WTC11 (cell line): ENCODE data around the gene TNIP2. TPM values are rescaled to one million over a fixed set of nuclear protein-coding genes. Genes with fewer than 3 reads are reported as not detected.

Experiments used
- ATAC-seq: fragments of 200-7000 bp; cut with Tn5 transposase; 2 replicates; pipeline ENCODE4 v1.10.0; 2021; ENCODE audit warnings: mild to moderate bottlenecking, moderate library complexity
- CTCF ChIA-PET: fragments of 300-600 bp; sonication (Branson Sonifier 250); formaldehyde crosslinking; loops from one replicate; lab custom pipeline; 2021; ENCODE audit warnings: antibody characterized with exemption; lab: Charles Lee
- POLR2A ChIA-PET: fragments of 350-600 bp; sonication (Branson Sonifier 250); formaldehyde crosslinking; loops from one replicate; lab custom pipeline; 2021; ENCODE audit warnings: antibody characterized with exemption; lab: Charles Lee
- DNase-seq: peaks from one replicate; pipeline ENCODE4 v3.0.0; 2021; ENCODE audit warnings: low spot score
- H3K27ac Mint-ChIP-seq: 2 replicates; pipeline ENCODE4 v1.8.0; 2021; ENCODE audit warnings: mixed read lengths
- H3K27me3 Mint-ChIP-seq: 2 replicates; pipeline ENCODE4 v1.8.0; 2021; ENCODE audit warnings: low read depth, mild to moderate bottlenecking, moderate library complexity, mixed read lengths
- H3K36me3 Mint-ChIP-seq: 2 replicates; pipeline ENCODE4 v1.8.0; 2021; ENCODE audit warnings: mixed read lengths
- H3K4me1 Mint-ChIP-seq: 2 replicates; pipeline ENCODE4 v1.8.0; 2022; ENCODE audit warnings: mixed read lengths
- H3K4me3 Mint-ChIP-seq: 2 replicates; pipeline ENCODE4 v1.8.0; 2021; ENCODE audit warnings: mild to moderate bottlenecking, moderate library complexity, mixed read lengths
- H3K9me3 Mint-ChIP-seq: 2 replicates; pipeline ENCODE4 v1.8.0; 2021; ENCODE audit warnings: mixed read lengths
- ATF1 ChIP-seq: sonication (generic); formaldehyde crosslinking; IDR thresholded peaks from 2 replicates; pipeline ENCODE4 v1.8.1; 2023; ENCODE audit warnings: mild to moderate bottlenecking, moderate library complexity, missing genetic modification reagents
- CBFB ChIP-seq: sonication (generic); formaldehyde crosslinking; IDR thresholded peaks from 2 replicates; pipeline ENCODE4 v1.8.1; 2022; ENCODE audit warnings: mild to moderate bottlenecking, low read depth, missing genetic modification reagents
- CREB1 ChIP-seq: sonication (generic); formaldehyde crosslinking; IDR thresholded peaks from 2 replicates; pipeline ENCODE4 v1.8.0; 2023; ENCODE audit warnings: mild to moderate bottlenecking, missing genetic modification reagents
- ESRRA ChIP-seq: sonication (generic); formaldehyde crosslinking; IDR thresholded peaks from 2 replicates; pipeline ENCODE4 v1.8.1; 2022; ENCODE audit warnings: mild to moderate bottlenecking, missing genetic modification reagents, borderline replicate concordance
- FOXK1 ChIP-seq: sonication (generic); formaldehyde crosslinking; IDR thresholded peaks from 2 replicates; pipeline ENCODE4 v1.8.0; 2022; ENCODE audit warnings: mild to moderate bottlenecking, moderate library complexity, missing genetic modification reagents
- JAZF1 ChIP-seq: fragments of 250-450 bp; sonication (Bioruptor Pico); IDR thresholded peaks from 2 replicates; pipeline ENCODE4 v1.9.0; 2021; ENCODE audit warnings: moderate library complexity, mild to moderate bottlenecking, inconsistent platforms
- MXD4 ChIP-seq: fragments of 250-450 bp; sonication (Bioruptor Pico); IDR thresholded peaks from 2 replicates; pipeline ENCODE4 v1.8.0; 2021; ENCODE audit warnings: mild to moderate bottlenecking, moderate library complexity, borderline replicate concordance
- NFE2L1 ChIP-seq: sonication (generic); formaldehyde crosslinking; IDR thresholded peaks from 2 replicates; pipeline ENCODE4 v1.8.1; 2023; ENCODE audit warnings: missing genetic modification reagents
- NFYB ChIP-seq: sonication (generic); formaldehyde crosslinking; conservative IDR thresholded peaks from 2 replicates; pipeline ENCODE4 v1.8.0; 2022; ENCODE audit warnings: low read depth, missing genetic modification reagents
- NR2C2 ChIP-seq: sonication (generic); formaldehyde crosslinking; IDR thresholded peaks from 2 replicates; pipeline ENCODE4 v1.8.0; 2022; ENCODE audit warnings: mild to moderate bottlenecking, missing genetic modification reagents
- PRRX2 ChIP-seq: fragments of 250-450 bp; sonication (Bioruptor Pico); IDR thresholded peaks from 2 replicates; pipeline ENCODE4 v1.8.0; 2021; ENCODE audit warnings: mild to moderate bottlenecking
- RORB ChIP-seq: fragments of 250-450 bp; sonication (Bioruptor Pico); IDR thresholded peaks from 2 replicates; pipeline ENCODE4 v1.9.0; 2021; ENCODE audit warnings: mild to moderate bottlenecking
- SMAD3 ChIP-seq: sonication (generic); formaldehyde crosslinking; IDR thresholded peaks from 2 replicates; pipeline ENCODE4 v1.8.0; 2022; ENCODE audit warnings: missing genetic modification reagents, mild to moderate bottlenecking, borderline replicate concordance
- TEAD1 ChIP-seq: sonication (generic); formaldehyde crosslinking; IDR thresholded peaks from 2 replicates; pipeline ENCODE4 v1.8.0; 2022; ENCODE audit warnings: mild to moderate bottlenecking, missing genetic modification reagents
- TP53 ChIP-seq: sonication (generic); formaldehyde crosslinking; IDR thresholded peaks from 2 replicates; pipeline ENCODE4 v1.8.1; 2023; ENCODE audit warnings: mild to moderate bottlenecking, missing genetic modification reagents
- ZNF138 ChIP-seq: sonication (generic); formaldehyde crosslinking; conservative IDR thresholded peaks from 2 replicates; pipeline ENCODE4 v1.8.1; 2022; ENCODE audit warnings: mild to moderate bottlenecking, moderate library complexity, missing genetic modification reagents
- ZNF219 ChIP-seq: sonication (generic); formaldehyde crosslinking; IDR thresholded peaks from 2 replicates; pipeline ENCODE4 v1.8.0; 2023; ENCODE audit warnings: missing genetic modification reagents, mild to moderate bottlenecking, borderline replicate concordance
- ZNF671 ChIP-seq: fragments of 250-450 bp; sonication (Bioruptor Pico); IDR thresholded peaks from 2 replicates; pipeline ENCODE4 v1.8.0; 2021; ENCODE audit warnings: mild to moderate bottlenecking
- total RNA-seq: library from RNA; stranded (reverse); gene quantifications from 3 replicates; pipeline ENCODE4 v1.2.3, GENCODE V29; 2021
- TF ChIP-seq, protein P1 (sequence below): sonication (generic); formaldehyde crosslinking; IDR thresholded peaks from 2 replicates; pipeline ENCODE4 v1.8.0; 2022; ENCODE audit warnings: mild to moderate bottlenecking, missing genetic modification reagents
- TF ChIP-seq, protein P2 (sequence below): sonication (generic); formaldehyde crosslinking; IDR thresholded peaks from 2 replicates; pipeline ENCODE4 v1.8.0; 2022; ENCODE audit warnings: missing genetic modification reagents
- TF ChIP-seq, protein P3 (sequence below): fragments of 200-600 bp; IDR thresholded peaks from 2 replicates; pipeline ENCODE4 v1.8.0; 2022; ENCODE audit warnings: antibody characterized with exemption
- TF ChIP-seq, protein P4 (sequence below): fragments of 250-450 bp; sonication (Bioruptor Pico); IDR thresholded peaks from 2 replicates; pipeline ENCODE4 v1.9.0; 2021; ENCODE audit warnings: mild to moderate bottlenecking
- TF ChIP-seq, protein P5 (sequence below): sonication (generic); formaldehyde crosslinking; IDR thresholded peaks from 2 replicates; pipeline ENCODE4 v1.8.1; 2023; ENCODE audit warnings: mild to moderate bottlenecking, missing genetic modification reagents
- TF ChIP-seq, protein P6 (sequence below): sonication (generic); formaldehyde crosslinking; IDR thresholded peaks from 2 replicates; pipeline ENCODE4 v1.8.0; 2022; ENCODE audit warnings: mild to moderate bottlenecking, missing genetic modification reagents

TNIP2 gene
- total RNA-seq, 1 experiment from 2014 or later: 44.4 TPM

DNA sequence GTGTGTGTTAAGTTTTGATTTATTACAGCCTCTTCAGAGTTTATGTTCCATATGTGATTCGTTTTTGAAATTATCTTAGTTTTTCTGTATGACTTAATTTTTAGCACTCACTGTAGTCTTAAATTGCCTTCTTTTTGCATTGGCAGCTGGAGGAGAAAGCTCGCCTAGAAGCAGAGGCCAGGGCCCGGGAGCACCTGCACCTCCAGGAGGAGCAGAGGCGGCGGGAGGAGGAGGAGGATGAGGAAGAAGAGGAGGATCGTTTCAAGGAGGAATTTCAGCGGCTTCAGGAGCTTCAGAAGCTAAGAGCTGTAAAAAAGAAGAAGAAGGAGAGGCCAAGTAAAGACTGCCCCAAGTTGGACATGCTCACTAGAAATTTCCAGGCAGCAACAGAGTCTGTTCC is 56.6 kb downstream of the TNIP2 start:
- TF ChIP-seq, protein P1, sequence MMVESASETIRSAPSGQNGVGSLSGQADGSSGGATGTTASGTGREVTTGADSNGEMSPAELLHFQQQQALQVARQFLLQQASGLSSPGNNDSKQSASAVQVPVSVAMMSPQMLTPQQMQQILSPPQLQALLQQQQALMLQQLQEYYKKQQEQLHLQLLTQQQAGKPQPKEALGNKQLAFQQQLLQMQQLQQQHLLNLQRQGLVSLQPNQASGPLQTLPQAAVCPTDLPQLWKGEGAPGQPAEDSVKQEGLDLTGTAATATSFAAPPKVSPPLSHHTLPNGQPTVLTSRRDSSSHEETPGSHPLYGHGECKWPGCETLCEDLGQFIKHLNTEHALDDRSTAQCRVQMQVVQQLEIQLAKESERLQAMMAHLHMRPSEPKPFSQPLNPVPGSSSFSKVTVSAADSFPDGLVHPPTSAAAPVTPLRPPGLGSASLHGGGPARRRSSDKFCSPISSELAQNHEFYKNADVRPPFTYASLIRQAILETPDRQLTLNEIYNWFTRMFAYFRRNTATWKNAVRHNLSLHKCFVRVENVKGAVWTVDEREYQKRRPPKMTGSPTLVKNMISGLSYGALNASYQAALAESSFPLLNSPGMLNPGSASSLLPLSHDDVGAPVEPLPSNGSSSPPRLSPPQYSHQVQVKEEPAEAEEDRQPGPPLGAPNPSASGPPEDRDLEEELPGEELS: no peak
- no peak for TF ChIP-seq FOXK1 (CRISPR knock-in tag)
- TF ChIP-seq, protein P2, sequence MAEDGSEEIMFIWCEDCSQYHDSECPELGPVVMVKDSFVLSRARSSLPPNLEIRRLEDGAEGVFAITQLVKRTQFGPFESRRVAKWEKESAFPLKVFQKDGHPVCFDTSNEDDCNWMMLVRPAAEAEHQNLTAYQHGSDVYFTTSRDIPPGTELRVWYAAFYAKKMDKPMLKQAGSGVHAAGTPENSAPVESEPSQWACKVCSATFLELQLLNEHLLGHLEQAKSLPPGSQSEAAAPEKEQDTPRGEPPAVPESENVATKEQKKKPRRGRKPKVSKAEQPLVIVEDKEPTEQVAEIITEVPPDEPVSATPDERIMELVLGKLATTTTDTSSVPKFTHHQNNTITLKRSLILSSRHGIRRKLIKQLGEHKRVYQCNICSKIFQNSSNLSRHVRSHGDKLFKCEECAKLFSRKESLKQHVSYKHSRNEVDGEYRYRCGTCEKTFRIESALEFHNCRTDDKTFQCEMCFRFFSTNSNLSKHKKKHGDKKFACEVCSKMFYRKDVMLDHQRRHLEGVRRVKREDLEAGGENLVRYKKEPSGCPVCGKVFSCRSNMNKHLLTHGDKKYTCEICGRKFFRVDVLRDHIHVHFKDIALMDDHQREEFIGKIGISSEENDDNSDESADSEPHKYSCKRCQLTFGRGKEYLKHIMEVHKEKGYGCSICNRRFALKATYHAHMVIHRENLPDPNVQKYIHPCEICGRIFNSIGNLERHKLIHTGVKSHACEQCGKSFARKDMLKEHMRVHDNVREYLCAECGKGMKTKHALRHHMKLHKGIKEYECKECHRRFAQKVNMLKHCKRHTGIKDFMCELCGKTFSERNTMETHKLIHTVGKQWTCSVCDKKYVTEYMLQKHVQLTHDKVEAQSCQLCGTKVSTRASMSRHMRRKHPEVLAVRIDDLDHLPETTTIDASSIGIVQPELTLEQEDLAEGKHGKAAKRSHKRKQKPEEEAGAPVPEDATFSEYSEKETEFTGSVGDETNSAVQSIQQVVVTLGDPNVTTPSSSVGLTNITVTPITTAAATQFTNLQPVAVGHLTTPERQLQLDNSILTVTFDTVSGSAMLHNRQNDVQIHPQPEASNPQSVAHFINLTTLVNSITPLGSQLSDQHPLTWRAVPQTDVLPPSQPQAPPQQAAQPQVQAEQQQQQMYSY: no peak
- no peak for TF ChIP-seq ZNF138 (CRISPR knock-in tag)
- no peak for TF ChIP-seq TEAD1 (CRISPR knock-in tag)
- TF ChIP-seq MXD4 (CRISPR knock-in tag): no peak
- no peak for TF ChIP-seq TP53 (CRISPR knock-in tag)
- no peak for TF ChIP-seq ZNF671 (CRISPR knock-in tag)
- TF ChIP-seq CREB1 (CRISPR knock-in tag): no peak
- TF ChIP-seq JAZF1 (CRISPR knock-in tag): no peak
- TF ChIP-seq, protein P3, sequence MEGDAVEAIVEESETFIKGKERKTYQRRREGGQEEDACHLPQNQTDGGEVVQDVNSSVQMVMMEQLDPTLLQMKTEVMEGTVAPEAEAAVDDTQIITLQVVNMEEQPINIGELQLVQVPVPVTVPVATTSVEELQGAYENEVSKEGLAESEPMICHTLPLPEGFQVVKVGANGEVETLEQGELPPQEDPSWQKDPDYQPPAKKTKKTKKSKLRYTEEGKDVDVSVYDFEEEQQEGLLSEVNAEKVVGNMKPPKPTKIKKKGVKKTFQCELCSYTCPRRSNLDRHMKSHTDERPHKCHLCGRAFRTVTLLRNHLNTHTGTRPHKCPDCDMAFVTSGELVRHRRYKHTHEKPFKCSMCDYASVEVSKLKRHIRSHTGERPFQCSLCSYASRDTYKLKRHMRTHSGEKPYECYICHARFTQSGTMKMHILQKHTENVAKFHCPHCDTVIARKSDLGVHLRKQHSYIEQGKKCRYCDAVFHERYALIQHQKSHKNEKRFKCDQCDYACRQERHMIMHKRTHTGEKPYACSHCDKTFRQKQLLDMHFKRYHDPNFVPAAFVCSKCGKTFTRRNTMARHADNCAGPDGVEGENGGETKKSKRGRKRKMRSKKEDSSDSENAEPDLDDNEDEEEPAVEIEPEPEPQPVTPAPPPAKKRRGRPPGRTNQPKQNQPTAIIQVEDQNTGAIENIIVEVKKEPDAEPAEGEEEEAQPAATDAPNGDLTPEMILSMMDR: no peak
- TF ChIP-seq, all 79 proteins: peak for 0
- Mint-ChIP-seq H3K27ac (no peak overlapping the region), H3K4me1 (no peaks in the 10 kb centered on the region), H3K27me3 (no peaks in the 10 kb centered on the region), H3K36me3 (peaks cover 84% of the 10 kb centered on the region), H3K4me3 (no peak overlapping the region), H3K9me3 (no peaks in the 10 kb centered on the region)
- DNase-seq (no peak), ATAC-seq (no peak)
- ChIA-PET CTCF (no interaction called here), POLR2A (no interaction called here)

DNA sequence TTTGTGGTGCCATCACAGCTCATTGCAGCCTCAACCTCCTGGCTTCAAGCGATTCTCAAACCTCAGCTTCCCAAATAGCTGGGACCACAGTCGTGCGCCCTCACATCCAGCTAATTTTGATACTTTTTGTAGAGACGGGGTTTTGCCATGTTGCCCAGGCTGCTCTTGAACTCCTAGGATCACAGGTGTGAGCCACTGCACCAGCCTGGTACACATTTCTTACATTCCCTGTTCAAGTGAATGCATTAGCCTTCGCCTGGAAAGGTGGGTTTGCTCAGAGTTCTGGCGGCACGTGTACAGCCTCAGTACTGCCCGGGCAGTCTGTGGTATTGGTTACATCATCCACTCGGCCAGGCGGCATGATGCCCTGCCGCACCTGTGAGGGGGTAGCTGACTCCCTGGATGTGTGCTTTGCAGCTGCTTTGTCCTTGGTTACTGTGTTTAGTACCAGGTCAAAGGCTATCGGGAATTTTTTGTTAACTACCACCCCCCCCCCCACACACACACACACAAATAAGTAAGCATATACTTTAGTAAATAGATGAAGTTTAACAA is 57.1 kb downstream of the TNIP2 start:
- ChIA-PET POLR2A (no interaction called here), CTCF (interaction anchor here (0.6 kb wide), 1 partner anchor 306 kb away, joined by 3 read pairs; no protein-coding TSS in a partner anchor)
- no peak for DNase-seq
- H3K9me3 Mint-ChIP-seq: no peaks in the 10 kb centered on the region
- TF ChIP-seq ATF1 (CRISPR knock-in tag) (no peak), NR2C2 (no peak), RORB (no peak), MXD4 (CRISPR knock-in tag) (no peak), ZNF671 (CRISPR knock-in tag) (no peak), ESRRA (CRISPR knock-in tag) (no peak), NFE2L1 (CRISPR knock-in tag) (no peak), SMAD3 (CRISPR knock-in tag) (no peak), TEAD1 (CRISPR knock-in tag) (no peak), ZNF219 (CRISPR knock-in tag) (no peak), CBFB (CRISPR knock-in tag) (no peak), NFYB (CRISPR knock-in tag) (no peak), PRRX2 (CRISPR knock-in tag) (no peak)
- TF ChIP-seq, protein P4, sequence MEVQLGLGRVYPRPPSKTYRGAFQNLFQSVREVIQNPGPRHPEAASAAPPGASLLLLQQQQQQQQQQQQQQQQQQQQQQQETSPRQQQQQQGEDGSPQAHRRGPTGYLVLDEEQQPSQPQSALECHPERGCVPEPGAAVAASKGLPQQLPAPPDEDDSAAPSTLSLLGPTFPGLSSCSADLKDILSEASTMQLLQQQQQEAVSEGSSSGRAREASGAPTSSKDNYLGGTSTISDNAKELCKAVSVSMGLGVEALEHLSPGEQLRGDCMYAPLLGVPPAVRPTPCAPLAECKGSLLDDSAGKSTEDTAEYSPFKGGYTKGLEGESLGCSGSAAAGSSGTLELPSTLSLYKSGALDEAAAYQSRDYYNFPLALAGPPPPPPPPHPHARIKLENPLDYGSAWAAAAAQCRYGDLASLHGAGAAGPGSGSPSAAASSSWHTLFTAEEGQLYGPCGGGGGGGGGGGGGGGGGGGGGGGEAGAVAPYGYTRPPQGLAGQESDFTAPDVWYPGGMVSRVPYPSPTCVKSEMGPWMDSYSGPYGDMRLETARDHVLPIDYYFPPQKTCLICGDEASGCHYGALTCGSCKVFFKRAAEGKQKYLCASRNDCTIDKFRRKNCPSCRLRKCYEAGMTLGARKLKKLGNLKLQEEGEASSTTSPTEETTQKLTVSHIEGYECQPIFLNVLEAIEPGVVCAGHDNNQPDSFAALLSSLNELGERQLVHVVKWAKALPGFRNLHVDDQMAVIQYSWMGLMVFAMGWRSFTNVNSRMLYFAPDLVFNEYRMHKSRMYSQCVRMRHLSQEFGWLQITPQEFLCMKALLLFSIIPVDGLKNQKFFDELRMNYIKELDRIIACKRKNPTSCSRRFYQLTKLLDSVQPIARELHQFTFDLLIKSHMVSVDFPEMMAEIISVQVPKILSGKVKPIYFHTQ (CRISPR knock-in tag): no peak
- TF ChIP-seq, protein P5, sequence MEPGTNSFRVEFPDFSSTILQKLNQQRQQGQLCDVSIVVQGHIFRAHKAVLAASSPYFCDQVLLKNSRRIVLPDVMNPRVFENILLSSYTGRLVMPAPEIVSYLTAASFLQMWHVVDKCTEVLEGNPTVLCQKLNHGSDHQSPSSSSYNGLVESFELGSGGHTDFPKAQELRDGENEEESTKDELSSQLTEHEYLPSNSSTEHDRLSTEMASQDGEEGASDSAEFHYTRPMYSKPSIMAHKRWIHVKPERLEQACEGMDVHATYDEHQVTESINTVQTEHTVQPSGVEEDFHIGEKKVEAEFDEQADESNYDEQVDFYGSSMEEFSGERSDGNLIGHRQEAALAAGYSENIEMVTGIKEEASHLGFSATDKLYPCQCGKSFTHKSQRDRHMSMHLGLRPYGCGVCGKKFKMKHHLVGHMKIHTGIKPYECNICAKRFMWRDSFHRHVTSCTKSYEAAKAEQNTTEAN (CRISPR knock-in tag): no peak
- TF ChIP-seq, protein P6, sequence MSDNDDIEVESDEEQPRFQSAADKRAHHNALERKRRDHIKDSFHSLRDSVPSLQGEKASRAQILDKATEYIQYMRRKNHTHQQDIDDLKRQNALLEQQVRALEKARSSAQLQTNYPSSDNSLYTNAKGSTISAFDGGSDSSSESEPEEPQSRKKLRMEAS (CRISPR knock-in tag): no peak
- TF ChIP-seq, all 79 proteins: peak for 0
- no peaks in the 10 kb centered on the region for H3K27me3 Mint-ChIP-seq
- no peak for ATAC-seq
- H3K4me3 Mint-ChIP-seq: no peak overlapping the region
- H3K27ac Mint-ChIP-seq: no peak overlapping the region; the same call in 1 of the 2 replicates
- peaks cover 88% of the 10 kb centered on the region for H3K36me3 Mint-ChIP-seq
- H3K4me1 Mint-ChIP-seq: no peaks in the 10 kb centered on the region
